Stimulated activated CD8-positive, alpha-beta memory T cell treated with anti-CD3 and anti-CD28 coated beads, Interleukin-4, amount 100 ng/mL, for 4 hours (primary cell): Measurements from ENCODE around the gene NUSAP1.
"Not testable (repeated sequence)": the region's sequence is repeated elsewhere in the genome, so short reads cannot be mapped to it uniquely, and the experiment has no call there.

ENCODE experiments used
- DNase-seq, 2 donors: peaks; one replicate each; pipeline ENCODE4 v3.0.0-alpha.2; 2020; ENCODE audit warnings: low read depth in 2 of 2, low spot score in 1 of 2

NUSAP1 gene

GRCh38 chr15:41332194-41333025, at the start of gene NUSAP1, which contains the start of gene OIP5:
NUSAP1 (plus strand) TSS chr15:41332881; CDS start chr15:41332958, 77 bp downstream.
OIP5 (minus strand) TSS chr15:41332591; CDS start chr15:41332561, 30 bp downstream.
- peak; percentile 95 to 97 for DNase-seq

- not testable (repeated sequence) for DNase-seq
Observed at GRCh38 chr15:41282980-41283652, 49.6 kb upstream of the NUSAP1 start.

- peak; percentile 94 to 97 for DNase-seq
Observed at GRCh38 chr15:41283653-41284426, 48.8 kb upstream of the NUSAP1 start.

GRCh38 chr15:41284427-41285177, 48.1 kb upstream of the NUSAP1 start:
- DNase-seq = no peak

GRCh38 chr15:41285285-41285684, 47.4 kb upstream of the NUSAP1 start:
- DNase-seq = no peak

GRCh38 chr15:41286665-41287333, 45.9 kb upstream of the NUSAP1 start:
- no peak for DNase-seq

- no peak for DNase-seq
Observed at GRCh38 chr15:41288464-41288863, 44.2 kb upstream of the NUSAP1 start.

GRCh38 chr15:41289953-41290352, 42.7 kb upstream of the NUSAP1 start:
- no peak for DNase-seq

- DNase-seq = no peak
Observed at GRCh38 chr15:41291065-41291631, 41.5 kb upstream of the NUSAP1 start.

- no peak for DNase-seq
Observed at GRCh38 chr15:41292521-41292920, 40.2 kb upstream of the NUSAP1 start.

GRCh38 chr15:41301139-41301538, 31.5 kb upstream of the NUSAP1 start:
- DNase-seq = not testable (repeated sequence)

GRCh38 chr15:41301587-41301986, 31.1 kb upstream of the NUSAP1 start:
- no peak for DNase-seq

- DNase-seq = no peak
Observed at GRCh38 chr15:41304149-41304770, 28.4 kb upstream of the NUSAP1 start.

- DNase-seq = no peak
Observed at GRCh38 chr15:41307679-41308078, 25.0 kb upstream of the NUSAP1 start.

GRCh38 chr15:41309226-41309905, 23.3 kb upstream of the NUSAP1 start:
- no peak for DNase-seq

GRCh38 chr15:41320805-41321330, 11.8 kb upstream of the NUSAP1 start:
- not testable (repeated sequence) for DNase-seq

- DNase-seq = no peak
Observed at GRCh38 chr15:41323611-41324010, 9.1 kb upstream of the NUSAP1 start.

GRCh38 chr15:41331281-41331680, 1.4 kb upstream of the NUSAP1 start:
- DNase-seq = no peak

GRCh38 chr15:41331833-41332193, 868 bp upstream of the NUSAP1 start:
- DNase-seq = no peak
